Spleen (tissue), 11 donors: Measurements from ENCODE around the gene MANSC4. TPM values are rescaled to one million over a fixed set of nuclear protein-coding genes. Genes with fewer than 3 reads are reported as not detected.

Experiments used
- DNase-seq: peaks from one replicate; pipeline ENCODE4 v3.0.0-alpha.2; 2020
- H3K27ac ChIP-seq, 8 donors: fragments of 200-600 bp; sonication (generic) in 7 of 8; 1 replicate in 4 of 8; 2 replicates in 4 of 8; pipeline versions ENCODE4 v1.5.0 to v1.8.0; 2016 to 2021; ENCODE audit warnings: inconsistent platforms in 4 of 8, mild to moderate bottlenecking in 4 of 8, moderate library complexity in 1 of 8
- H3K27me3 ChIP-seq, 7 donors: fragments of 200-600 bp; sonication (generic) in 6 of 7; replicated peaks in 1 of 7; 1 replicate in 4 of 7; 2 replicates in 3 of 7; pipeline versions ENCODE4 v1.5.0 to v1.8.0; 2016 to 2021; ENCODE audit warnings: inconsistent platforms in 3 of 7, mild to moderate bottlenecking in 1 of 7
- H3K36me3 ChIP-seq, 6 donors: fragments of 200-600 bp; sonication (generic) in 5 of 6; 1 replicate in 4 of 6; 2 replicates in 2 of 6; pipeline versions ENCODE4 v1.5.0 to v1.8.0; 2016 to 2021; ENCODE audit warnings: inconsistent platforms in 2 of 6
- H3K4me1 ChIP-seq, 6 donors: fragments of 200-600 bp; sonication (generic) in 5 of 6; 1 replicate in 3 of 6; 2 replicates in 3 of 6; pipeline versions ENCODE4 v1.5.0 to v1.8.0; 2016 to 2021; ENCODE audit warnings: inconsistent platforms in 3 of 6
- H3K4me3 ChIP-seq, 8 donors: fragments of 200-600 bp; sonication (generic) in 7 of 8; 1 replicate in 4 of 8; 2 replicates in 4 of 8; pipeline versions ENCODE4 v1.5.0 to v1.8.0; 2016 to 2021; ENCODE audit warnings: inconsistent platforms in 4 of 8, mild to moderate bottlenecking in 4 of 8, moderate library complexity in 2 of 8
- H3K9me3 ChIP-seq, 8 donors: fragments of 200-600 bp; sonication (generic) in 7 of 8; 1 replicate in 4 of 8; 2 replicates in 4 of 8; pipeline versions ENCODE4 v1.5.0 to v1.8.0; 2016 to 2021; ENCODE audit warnings: inconsistent platforms in 4 of 8
- CTCF ChIP-seq, 11 experiments: fragments of 200-600 bp in 7 of 11; fragments of 450-650 bp in 4 of 11; sonication (generic) in 4 of 11; IDR thresholded peaks in 8 of 11; conservative IDR thresholded peaks in 3 of 11; 1 replicate in 7 of 11; 2 replicates in 4 of 11; pipeline versions ENCODE4 v1.4.0 to v1.8.0; 2016 to 2021; ENCODE audit warnings: antibody characterized with exemption in 11 of 11, inconsistent platforms in 4 of 11, mild to moderate bottlenecking in 1 of 11
- POLR2A ChIP-seq, 3 donors: fragments of 450-650 bp; IDR thresholded peaks; one replicate each; pipeline ENCODE4 v1.5.1; 2017; ENCODE audit warnings: antibody characterized with exemption in 3 of 3, mild to moderate bottlenecking in 1 of 3
- POLR2AphosphoS5 ChIP-seq, 3 donors: sonication (generic); formaldehyde crosslinking; IDR thresholded peaks; one replicate each; pipeline ENCODE4 v1.5.1; 2017; ENCODE audit warnings: antibody characterized with exemption in 3 of 3
- WGBS, 5 donors: extraction: QIAGEN DNeasy Blood & Tissue Kit in 3 of 5; methylation state at CpG; one replicate each; pipeline versions ENCODE4 v1.1.5 to v1.1.7; 2013 to 2018; 5-methylcytosine and 5-hydroxymethylcytosine counted together
- intact Hi-C: fragments of 100-400 bp; cut with DNase I; formaldehyde crosslinking; loops from one replicate; pipeline ENCODE4 v1.15.0; 2023; ENCODE audit warnings: low total_unique reads
- polyA plus RNA-seq, 3 donors: library from polyadenylated mRNA; stranded (reverse); fragments of 200-250 nt; gene quantifications; one replicate each; pipeline ENCODE4 v1.2.1, GENCODE V29; 2013
- total RNA-seq, 7 donors: library from RNA; depleted of rRNA in 3 of 7; stranded (reverse); fragments of >200 nt in 3 of 7; fragmentation: NEBNext Ultra II Directional in 4 of 7; extraction: Animal tissue kit (Norgen Biotek cat#: 25700) in 4 of 7; gene quantifications; one replicate each; pipeline versions ENCODE4 v1.1.0 to v1.2.1, GENCODE V29; 2016 to 2021
- donor health status: healthy with polysubstance abuse.
- donor health status: DM: no; HTN: no; CAD: no; lungs with moderate emphysema.
- donor health status: DM: no; HTN: no; CAD: no.
- donor health status: Bipolar disorder and iron deficiency.
- donor health status: healthy.
- donor health status: DM: no; HTN: no; CAD: no.
- donor health status: DM: yes; HTN: yes; CAD: no.

Gene MANSC4
- total and polyA plus RNA-seq, 10 donors, result 0.16 to 0.33 (median 0.24) TPM; not detected in 7

GRCh38 chr12:27766587-27766986 is 13.4 kb downstream of the MANSC4 start:
- Histone ChIP-seq H3K27ac (no peak overlapping the region), H3K27me3 (no peaks in the 10 kb centered on the region), H3K4me1 (no peaks in the 10 kb centered on the region), H3K36me3 (no peaks in the 10 kb centered on the region), H3K9me3 (no peaks in the 10 kb centered on the region), H3K4me3 (no peak overlapping the region)
- no peak for TF ChIP-seq POLR2A (IDR thresholded peaks at IDR 0.05)
- TF ChIP-seq CTCF (IDR thresholded peaks at IDR 0.05 in 8 of 11, conservative IDR thresholded peaks at IDR 0.05 in 3 of 11), result no peak
- TF ChIP-seq POLR2AphosphoS5 (IDR thresholded peaks at IDR 0.05), result no peak
- no peak for DNase-seq
- WGBS, 5 donors, result 86 to 97% (median 92%) methylated on average over 3 of the region's 3 CpGs
- intact Hi-C loops, result no loop called here

- no peak for DNase-seq
- no peak overlapping the region for H3K27ac ChIP-seq
- H3K4me1 ChIP-seq, result no peaks in the 10 kb centered on the region
- peaks cover 0 to under 1% (median 0%) of the 10 kb centered on the region in 6 donors for H3K36me3 ChIP-seq
- intact Hi-C loops, result no loop called here
- no peaks in the 10 kb centered on the region for H3K9me3 ChIP-seq
- no peak overlapping the region for H3K4me3 ChIP-seq
- no peaks in the 10 kb centered on the region for H3K27me3 ChIP-seq
- TF ChIP-seq POLR2A (IDR thresholded peaks at IDR 0.05) (no peak), POLR2AphosphoS5 (IDR thresholded peaks at IDR 0.05) (no peak), CTCF (IDR thresholded peaks at IDR 0.05 in 8 of 11, conservative IDR thresholded peaks at IDR 0.05 in 3 of 11) (no peak)
- WGBS, 5 donors, result 87 to 96% (median 90%) methylated on average over 2 of the region's 2 CpGs
Measured at GRCh38 chr12:27762757-27763156, 17.3 kb downstream of the MANSC4 start.

GRCh38 chr12:27756670-27757195 is 23.3 kb downstream of the MANSC4 start:
- no peak for DNase-seq
- no peaks in the 10 kb centered on the region for H3K9me3 ChIP-seq
- no peak overlapping the region for H3K27ac ChIP-seq
- WGBS, 5 donors, result 94 to 96% (median 95%) methylated on average over 6 to 7 of the region's 7 CpGs
- no peaks in the 10 kb centered on the region for H3K4me1 ChIP-seq
- H3K36me3 ChIP-seq, result peaks cover 5 to 43% (median 17%) of the 10 kb centered on the region in 6 donors
- TF ChIP-seq CTCF (IDR thresholded peaks at IDR 0.05 in 8 of 11, conservative IDR thresholded peaks at IDR 0.05 in 3 of 11) (no peak), POLR2AphosphoS5 (IDR thresholded peaks at IDR 0.05) (no peak), POLR2A (IDR thresholded peaks at IDR 0.05) (no peak)
- intact Hi-C loops, result no loop called here
- no peak overlapping the region for H3K4me3 ChIP-seq
- no peaks in the 10 kb centered on the region for H3K27me3 ChIP-seq

- DNase-seq, result no peak
- Histone ChIP-seq H3K27ac (no peak overlapping the region), H3K4me3 (no peak overlapping the region), H3K27me3 (no peaks in the 10 kb centered on the region), H3K4me1 (no peaks in the 10 kb centered on the region), H3K36me3 (peaks cover 5 to 50% (median 19%) of the 10 kb centered on the region in 6 donors), H3K9me3 (no peaks in the 10 kb centered on the region)
- 88 to 99% (median 95%) methylated on average over 3 of the region's 3 CpGs for WGBS, 5 donors
- no peak for TF ChIP-seq CTCF (IDR thresholded peaks at IDR 0.05 in 8 of 11, conservative IDR thresholded peaks at IDR 0.05 in 3 of 11)
- TF ChIP-seq POLR2A (IDR thresholded peaks at IDR 0.05), result no peak
- TF ChIP-seq POLR2AphosphoS5 (IDR thresholded peaks at IDR 0.05), result no peak
- intact Hi-C loops, result no loop called here
Measured at GRCh38 chr12:27754795-27755194, 25.2 kb downstream of the MANSC4 start.
